Measurements from ENCODE around the gene RBM47.
"Not testable (repeated sequence)": the region's sequence is repeated elsewhere in the genome, so short reads cannot be mapped to it uniquely, and the experiment has no call there.

Gene RBM47

GRCh38 chr4:40557736-40558135, 71.9 kb downstream of the RBM47 start:
- Histone ChIP-seq H3K36me3 (ENCODE audit: insufficient read depth) (no peaks in the 10 kb centered on the region), H4K20me1 (ENCODE audit: insufficient read depth) (no peaks in the 10 kb centered on the region), H2AFZ (ENCODE audit: low read depth) (no peak overlapping the region), H3K4me1 (ENCODE audit: low read depth, poor library complexity, severe bottlenecking) (peaks cover 51% of the 10 kb centered on the region), H3K27me3 (ENCODE audit: insufficient read depth, low read depth) (no peaks in the 10 kb centered on the region), H3K4me3 (IDR thresholded peaks at IDR 0.05; ENCODE audit: insufficient read depth, low read depth, low read length) (no peak overlapping the region), H3K4me2 (no peak overlapping the region), H3K79me2 (ENCODE audit: insufficient read depth, low read depth) (peaks cover 3% of the 10 kb centered on the region; the same call in 1 of the 2 replicates), H3K27ac (no peak overlapping the region), H3K9ac (no peak overlapping the region)
- no peak for TF ChIP-seq CTCF (conservative IDR thresholded peaks at IDR 0.05; ENCODE audit: low read depth, low read length)

DNA sequence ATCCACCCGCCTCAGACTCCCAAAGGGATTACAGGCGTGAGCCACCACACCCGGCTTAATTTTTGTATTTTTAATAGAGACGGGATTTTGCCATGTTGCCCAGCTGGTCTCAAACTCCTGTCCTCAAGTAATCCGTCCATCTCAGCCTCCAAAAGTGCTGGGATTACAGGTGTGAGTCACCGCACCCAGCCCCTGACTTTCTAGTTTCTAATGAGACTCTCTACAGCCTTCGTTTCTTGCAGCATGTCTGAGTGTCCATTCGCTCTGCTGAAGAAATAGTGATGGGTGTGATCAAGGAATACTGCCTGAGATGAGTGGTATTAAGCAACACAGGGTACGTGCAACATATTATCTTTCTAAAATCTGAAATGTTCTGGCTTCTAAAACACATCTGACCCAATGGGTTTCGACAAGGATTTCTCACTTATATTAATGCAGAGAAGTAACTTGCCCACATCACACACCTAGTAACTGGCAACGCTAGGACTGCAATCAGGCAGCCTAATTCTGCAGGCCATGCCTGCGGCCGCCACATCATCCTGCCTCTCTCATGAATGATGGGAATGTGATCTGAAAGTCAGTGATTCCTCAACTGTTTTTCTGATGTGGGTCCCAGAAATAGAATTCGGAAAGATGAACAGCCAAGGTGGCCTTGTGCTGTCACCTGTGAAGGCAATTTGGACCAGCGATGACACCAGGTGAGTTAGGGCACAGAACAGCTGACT, 74.3 kb downstream of the RBM47 start:
- Histone ChIP-seq H3K79me2 (ENCODE audit: insufficient read depth, low read depth) (peaks cover 3% of the 10 kb centered on the region; the same call in 1 of the 2 replicates), H4K20me1 (ENCODE audit: insufficient read depth) (no peaks in the 10 kb centered on the region), H3K4me1 (ENCODE audit: low read depth, poor library complexity, severe bottlenecking) (peaks cover 45% of the 10 kb centered on the region), H3K27me3 (ENCODE audit: insufficient read depth, low read depth) (no peaks in the 10 kb centered on the region), H2AFZ (ENCODE audit: low read depth) (no peak overlapping the region), H3K27ac (no peak overlapping the region), H3K36me3 (ENCODE audit: insufficient read depth) (no peaks in the 10 kb centered on the region), H3K9ac (no peak overlapping the region), H3K4me2 (no peak overlapping the region), H3K4me3 (IDR thresholded peaks at IDR 0.05; ENCODE audit: insufficient read depth, low read depth, low read length) (no peak overlapping the region)
- TF ChIP-seq CTCF (conservative IDR thresholded peaks at IDR 0.05; ENCODE audit: low read depth, low read length), result no peak

GRCh38 chr4:40554641-40555040, 75.0 kb downstream of the RBM47 start:
- H3K4me1 ChIP-seq (ENCODE audit: low read depth, poor library complexity, severe bottlenecking), result peaks cover 43% of the 10 kb centered on the region
- not testable (repeated sequence) for H3K27ac ChIP-seq

GRCh38 chr4:40553995-40554394, 75.7 kb downstream of the RBM47 start:
- peaks cover 3% of the 10 kb centered on the region; the same call in 1 of the 2 replicates for H3K79me2 ChIP-seq (ENCODE audit: insufficient read depth, low read depth)
- no peak overlapping the region for H3K4me2 ChIP-seq
- no peaks in the 10 kb centered on the region for H4K20me1 ChIP-seq (ENCODE audit: insufficient read depth)
- no peak overlapping the region for H3K27ac ChIP-seq
- H3K36me3 ChIP-seq (ENCODE audit: insufficient read depth), result no peaks in the 10 kb centered on the region
- H3K4me1 ChIP-seq (ENCODE audit: low read depth, poor library complexity, severe bottlenecking), result peaks cover 36% of the 10 kb centered on the region
- H3K27me3 ChIP-seq (ENCODE audit: insufficient read depth, low read depth), result no peaks in the 10 kb centered on the region
- H3K9ac ChIP-seq, result no peak overlapping the region
- TF ChIP-seq CTCF (conservative IDR thresholded peaks at IDR 0.05; ENCODE audit: low read depth, low read length), result no peak
- no peak overlapping the region for H3K4me3 ChIP-seq (IDR thresholded peaks at IDR 0.05; ENCODE audit: insufficient read depth, low read depth, low read length)
- no peak overlapping the region for H2AFZ ChIP-seq (ENCODE audit: low read depth)

More at GRCh38 chr4:40554641-40555040, 75.0 kb downstream of the RBM47 start:
- not testable (repeated sequence) for H3K4me2 ChIP-seq; H3K79me2 ChIP-seq (ENCODE audit: insufficient read depth, low read depth); H2AFZ ChIP-seq (ENCODE audit: low read depth); H4K20me1 ChIP-seq (ENCODE audit: insufficient read depth); H3K4me3 ChIP-seq (IDR thresholded peaks at IDR 0.05; ENCODE audit: insufficient read depth, low read depth, low read length); H3K9ac ChIP-seq; H3K27me3 ChIP-seq (ENCODE audit: insufficient read depth, low read depth); H3K36me3 ChIP-seq (ENCODE audit: insufficient read depth)

GRCh38 chr4:40552536-40552935, 77.1 kb downstream of the RBM47 start:
- Histone ChIP-seq H3K27ac (no peak overlapping the region), H3K4me1 (ENCODE audit: low read depth, poor library complexity, severe bottlenecking) (peaks cover 22% of the 10 kb centered on the region), H3K4me3 (IDR thresholded peaks at IDR 0.05; ENCODE audit: insufficient read depth, low read depth, low read length) (no peak overlapping the region), H2AFZ (ENCODE audit: low read depth) (no peak overlapping the region), H4K20me1 (ENCODE audit: insufficient read depth) (no peaks in the 10 kb centered on the region), H3K4me2 (no peak overlapping the region), H3K27me3 (ENCODE audit: insufficient read depth, low read depth) (no peaks in the 10 kb centered on the region), H3K36me3 (ENCODE audit: insufficient read depth) (no peaks in the 10 kb centered on the region), H3K79me2 (ENCODE audit: insufficient read depth, low read depth) (no peaks in the 10 kb centered on the region; the same call in 1 of the 2 replicates), H3K9ac (no peak overlapping the region)
- no peak for TF ChIP-seq CTCF (conservative IDR thresholded peaks at IDR 0.05; ENCODE audit: low read depth, low read length)

DNA sequence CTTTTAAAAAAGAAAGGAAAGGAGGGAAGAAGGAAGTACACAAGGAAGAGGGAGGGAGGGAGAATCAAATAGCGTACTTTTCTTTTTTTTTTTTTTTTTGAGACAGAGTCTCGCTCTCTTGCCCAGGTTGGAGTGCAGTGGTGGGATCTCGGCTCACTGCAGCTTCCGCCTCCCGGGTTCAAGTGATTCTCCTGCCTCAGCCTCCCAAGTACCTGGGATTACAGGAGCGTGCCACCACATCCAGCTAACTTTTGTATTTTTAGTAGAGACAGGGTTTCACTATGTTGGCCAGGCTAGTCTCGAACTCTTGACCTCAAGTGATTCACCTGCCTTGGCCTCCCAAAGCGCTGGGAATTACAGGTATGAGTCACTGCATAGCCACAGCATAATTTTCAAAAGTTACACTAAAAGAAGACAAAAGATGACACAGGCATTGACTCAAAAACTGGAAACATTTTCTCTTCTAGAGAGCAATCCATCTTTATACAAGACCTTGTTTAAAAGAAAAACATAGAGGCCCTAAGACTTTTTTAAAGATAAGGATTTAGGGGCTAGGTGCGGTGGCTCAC, 78.0 kb downstream of the RBM47 start:
- not testable (repeated sequence) for H2AFZ ChIP-seq (ENCODE audit: low read depth); H4K20me1 ChIP-seq (ENCODE audit: insufficient read depth); H3K27me3 ChIP-seq (ENCODE audit: insufficient read depth, low read depth); H3K79me2 ChIP-seq (ENCODE audit: insufficient read depth, low read depth); H3K4me3 ChIP-seq (IDR thresholded peaks at IDR 0.05; ENCODE audit: insufficient read depth, low read depth, low read length); H3K36me3 ChIP-seq (ENCODE audit: insufficient read depth)
- Histone ChIP-seq H3K9ac (peak overlapping the region; percentile 17; the same call in 1 of the 2 replicates), H3K27ac (peak overlapping the region; percentile 26; the same call in 1 of the 2 replicates), H3K4me2 (peak overlapping the region; percentile 78; the same call in 1 of the 2 replicates), H3K4me1 (ENCODE audit: low read depth, poor library complexity, severe bottlenecking) (peaks cover 22% of the 10 kb centered on the region)
